HG02759 (cell line): ENCODE results near the gene SBK1.

Experiments used
- ATAC-seq: cut with Tn5 transposase; IDR thresholded peaks from one replicate; pipeline ENCODE4 v1.9.1; 2021; ENCODE audit warnings: mild to moderate bottlenecking, moderate library complexity; ENCODE audit not compliant: unreplicated experiment

Gene SBK1

GRCh38 chr16:28280881-28281836, 11.2 kb upstream of the SBK1 start:
- no peak for ATAC-seq

- ATAC-seq = no peak
Measured at GRCh38 chr16:28282045-28282444, 10.3 kb upstream of the SBK1 start.

- ATAC-seq = no peak
Measured at GRCh38 chr16:28283173-28283572, 9.2 kb upstream of the SBK1 start.

GRCh38 chr16:28283798-28284577, 8.3 kb upstream of the SBK1 start:
- no peak for ATAC-seq

- no peak for ATAC-seq
Measured at GRCh38 chr16:28285649-28286048, 6.7 kb upstream of the SBK1 start.

GRCh38 chr16:28288114-28288513, 4.2 kb upstream of the SBK1 start:
- no peak for ATAC-seq

- no peak for ATAC-seq
Measured at GRCh38 chr16:28289048-28289447, 3.3 kb upstream of the SBK1 start.

- no peak for ATAC-seq
Measured at GRCh38 chr16:28289939-28290858, 2.1 kb upstream of the SBK1 start.

- ATAC-seq = no peak
Measured at GRCh38 chr16:28290859-28291254, 1.5 kb upstream of the SBK1 start.

GRCh38 chr16:28292731-28293600, 641 bp downstream of the SBK1 start:
- no peak for ATAC-seq

- no peak for ATAC-seq
Measured at GRCh38 chr16:28293601-28293960, 1.3 kb downstream of the SBK1 start.

GRCh38 chr16:28294201-28294600, 1.9 kb downstream of the SBK1 start:
- no peak for ATAC-seq

- ATAC-seq = no peak
Measured at GRCh38 chr16:28295276-28295675, 3.0 kb downstream of the SBK1 start.

- no peak for ATAC-seq
Measured at GRCh38 chr16:28297308-28297707, 5.0 kb downstream of the SBK1 start.

- no peak for ATAC-seq
Measured at GRCh38 chr16:28297784-28298510, 5.6 kb downstream of the SBK1 start.

- no peak for ATAC-seq
Measured at GRCh38 chr16:28298511-28298878, 6.2 kb downstream of the SBK1 start.

- no peak for ATAC-seq
Measured at GRCh38 chr16:28300327-28300726, 8.0 kb downstream of the SBK1 start.

- no peak for ATAC-seq
Measured at GRCh38 chr16:28301154-28301553, 8.8 kb downstream of the SBK1 start.

GRCh38 chr16:28301620-28302019, 9.3 kb downstream of the SBK1 start:
- ATAC-seq = no peak
